ENCODE results near the gene TNRC6A. TPM values are rescaled to one million over a fixed set of nuclear protein-coding genes. Genes with fewer than 3 reads are reported as not detected.
A peak's percentile ranks its signal among the peaks of the same experiment; 100 is the strongest.

The TNRC6A gene
- total and polyA plus RNA-seq, 2 of the 13 experiments (the other 11 are each of a cell fraction or from before 2014, with no cell fraction given): 30.9 to 43.6 TPM

DNA sequence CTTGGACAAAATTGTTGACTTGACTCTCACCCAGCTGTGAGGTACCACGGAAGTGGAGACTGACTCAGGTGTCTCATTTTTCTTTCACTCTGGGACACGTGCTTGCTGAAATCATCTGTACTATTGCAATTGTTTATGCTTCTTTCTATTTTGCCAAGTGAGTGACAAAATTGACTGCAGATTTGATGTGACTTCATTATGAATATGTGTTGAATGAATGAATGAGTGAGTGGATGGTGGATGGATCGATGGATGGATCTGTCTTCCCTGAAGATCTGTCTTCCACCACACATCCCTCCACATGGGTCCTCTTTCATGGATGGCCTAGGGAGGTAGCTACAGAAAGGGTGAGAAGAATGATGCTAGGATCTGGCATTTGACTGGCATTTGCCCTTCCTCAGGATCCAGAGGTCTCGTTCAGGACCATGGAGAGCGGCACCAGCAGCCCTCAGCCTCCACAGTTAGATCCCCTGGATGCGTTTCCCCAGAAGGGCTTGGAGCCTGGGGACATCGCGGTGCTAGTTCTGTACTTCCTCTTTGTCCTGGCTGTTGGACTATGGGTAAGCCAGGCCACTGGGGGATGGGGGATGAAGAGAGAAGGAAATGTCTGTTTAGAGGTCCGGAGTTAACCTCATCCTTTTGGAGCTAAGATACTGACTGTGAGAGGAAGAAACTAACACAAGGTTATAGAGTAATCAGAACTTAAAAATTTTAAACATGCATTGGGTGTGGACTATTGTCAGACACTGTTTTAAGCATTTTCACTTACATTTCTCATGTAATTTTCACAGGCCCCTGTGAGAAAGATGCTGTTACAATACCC, 129.0 kb downstream of the TNRC6A start (continued):
- TF ChIP-seq SOX13 (IDR thresholded peaks at IDR 0.05): no peak
- TF ChIP-seq SOX13 (CRISPR knock-in tag; conservative IDR thresholded peaks at IDR 0.05 in 1 of 2, IDR thresholded peaks at IDR 0.05 in 1 of 2): peak in 1 of 2 experiments; percentile 58; a peak in 2 of 4 replicates
- TF ChIP-seq POLR2AphosphoS5 (IDR thresholded peaks at IDR 0.05; ENCODE audit: low read depth, low read length): no peak
- no peak for TF ChIP-seq DR1 (CRISPR knock-in tag; IDR thresholded peaks at IDR 0.05)
- no peak for TF ChIP-seq ZNF382 (CRISPR knock-in tag; IDR thresholded peaks at IDR 0.05; ENCODE audit: borderline replicate concordance)
- peak; percentile 90 for TF ChIP-seq MXD4 (CRISPR knock-in tag; IDR thresholded peaks at IDR 0.05)
- TF ChIP-seq SMC3 (IDR thresholded peaks at IDR 0.05; ENCODE audit: low read length): peak; percentile 4; the same call in 1 of the 2 replicates
- TF ChIP-seq, protein P1, sequence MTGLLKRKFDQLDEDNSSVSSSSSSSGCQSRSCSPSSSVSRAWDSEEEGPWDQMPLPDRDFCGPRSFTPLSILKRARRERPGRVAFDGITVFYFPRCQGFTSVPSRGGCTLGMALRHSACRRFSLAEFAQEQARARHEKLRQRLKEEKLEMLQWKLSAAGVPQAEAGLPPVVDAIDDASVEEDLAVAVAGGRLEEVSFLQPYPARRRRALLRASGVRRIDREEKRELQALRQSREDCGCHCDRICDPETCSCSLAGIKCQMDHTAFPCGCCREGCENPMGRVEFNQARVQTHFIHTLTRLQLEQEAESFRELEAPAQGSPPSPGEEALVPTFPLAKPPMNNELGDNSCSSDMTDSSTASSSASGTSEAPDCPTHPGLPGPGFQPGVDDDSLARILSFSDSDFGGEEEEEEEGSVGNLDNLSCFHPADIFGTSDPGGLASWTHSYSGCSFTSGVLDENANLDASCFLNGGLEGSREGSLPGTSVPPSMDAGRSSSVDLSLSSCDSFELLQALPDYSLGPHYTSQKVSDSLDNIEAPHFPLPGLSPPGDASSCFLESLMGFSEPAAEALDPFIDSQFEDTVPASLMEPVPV (CRISPR knock-in tag; IDR thresholded peaks at IDR 0.05): peak; percentile 65; the same call in 1 of the 2 replicates
- peak; percentile 87 for TF ChIP-seq ZNF737 (CRISPR knock-in tag; IDR thresholded peaks at IDR 0.05; ENCODE audit: borderline replicate concordance)
- TF ChIP-seq ZKSCAN8 (CRISPR knock-in tag; IDR thresholded peaks at IDR 0.05; ENCODE audit: borderline replicate concordance): peak; percentile 33; the same call in 1 of the 2 replicates
- TF ChIP-seq ZNF629 (CRISPR knock-in tag; conservative IDR thresholded peaks at IDR 0.05): no peak
- TF ChIP-seq ZNF501 (CRISPR knock-in tag; IDR thresholded peaks at IDR 0.05): 0 out of 2 replicates have a peak, but pooled peaks have one; percentile 69
- no peak for TF ChIP-seq HNRNPL (IDR thresholded peaks at IDR 0.05; ENCODE audit: low read depth, low read length)
- no peak for TF ChIP-seq TP53 (CRISPR knock-in tag; conservative IDR thresholded peaks at IDR 0.05)
- no peak for TF ChIP-seq RAD51 (IDR thresholded peaks at IDR 0.05; ENCODE audit: borderline replicate concordance)
- no peak for TF ChIP-seq SRF (IDR thresholded peaks at IDR 0.05; ENCODE audit: low read depth, low read length)
- TF ChIP-seq HES4 (CRISPR knock-in tag; IDR thresholded peaks at IDR 0.05; ENCODE audit: borderline replicate concordance): peak; percentile 90
- TF ChIP-seq TBX2 (CRISPR knock-in tag; IDR thresholded peaks at IDR 0.05; ENCODE audit: borderline replicate concordance): peak; percentile 66; the same call in 1 of the 2 replicates
- TF ChIP-seq ZNF530 (CRISPR knock-in tag; IDR thresholded peaks at IDR 0.05; ENCODE audit: low read depth): peak; percentile 88; the same call in 1 of the 2 replicates
- peak; percentile 91 for TF ChIP-seq ZNF44 (CRISPR knock-in tag; IDR thresholded peaks at IDR 0.05)
- TF ChIP-seq ZBTB38 (CRISPR knock-in tag; IDR thresholded peaks at IDR 0.05): peak; percentile 88
- TF ChIP-seq MZF1 (CRISPR knock-in tag; IDR thresholded peaks at IDR 0.05; ENCODE audit: borderline replicate concordance): no peak
- TF ChIP-seq, protein P2, sequence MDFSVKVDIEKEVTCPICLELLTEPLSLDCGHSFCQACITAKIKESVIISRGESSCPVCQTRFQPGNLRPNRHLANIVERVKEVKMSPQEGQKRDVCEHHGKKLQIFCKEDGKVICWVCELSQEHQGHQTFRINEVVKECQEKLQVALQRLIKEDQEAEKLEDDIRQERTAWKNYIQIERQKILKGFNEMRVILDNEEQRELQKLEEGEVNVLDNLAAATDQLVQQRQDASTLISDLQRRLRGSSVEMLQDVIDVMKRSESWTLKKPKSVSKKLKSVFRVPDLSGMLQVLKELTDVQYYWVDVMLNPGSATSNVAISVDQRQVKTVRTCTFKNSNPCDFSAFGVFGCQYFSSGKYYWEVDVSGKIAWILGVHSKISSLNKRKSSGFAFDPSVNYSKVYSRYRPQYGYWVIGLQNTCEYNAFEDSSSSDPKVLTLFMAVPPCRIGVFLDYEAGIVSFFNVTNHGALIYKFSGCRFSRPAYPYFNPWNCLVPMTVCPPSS (IDR thresholded peaks at IDR 0.05): no peak
- TF ChIP-seq SMARCE1 (IDR thresholded peaks at IDR 0.05; ENCODE audit: borderline replicate concordance): no peak
- peak; percentile 32; the same call in 1 of the 2 replicates for TF ChIP-seq YEATS4 (CRISPR knock-in tag; IDR thresholded peaks at IDR 0.05; ENCODE audit: borderline replicate concordance)
- TF ChIP-seq CEBPG (CRISPR knock-in tag; IDR thresholded peaks at IDR 0.05): peak; percentile 49
- TF ChIP-seq MBD4 (IDR thresholded peaks at IDR 0.05; ENCODE audit: borderline replicate concordance, low read length): no peak
- TF ChIP-seq, protein P3, sequence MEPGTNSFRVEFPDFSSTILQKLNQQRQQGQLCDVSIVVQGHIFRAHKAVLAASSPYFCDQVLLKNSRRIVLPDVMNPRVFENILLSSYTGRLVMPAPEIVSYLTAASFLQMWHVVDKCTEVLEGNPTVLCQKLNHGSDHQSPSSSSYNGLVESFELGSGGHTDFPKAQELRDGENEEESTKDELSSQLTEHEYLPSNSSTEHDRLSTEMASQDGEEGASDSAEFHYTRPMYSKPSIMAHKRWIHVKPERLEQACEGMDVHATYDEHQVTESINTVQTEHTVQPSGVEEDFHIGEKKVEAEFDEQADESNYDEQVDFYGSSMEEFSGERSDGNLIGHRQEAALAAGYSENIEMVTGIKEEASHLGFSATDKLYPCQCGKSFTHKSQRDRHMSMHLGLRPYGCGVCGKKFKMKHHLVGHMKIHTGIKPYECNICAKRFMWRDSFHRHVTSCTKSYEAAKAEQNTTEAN (CRISPR knock-in tag; conservative IDR thresholded peaks at IDR 0.05): peak; percentile 96
